Anterior cingulate cortex (tissue), 58 donors: ENCODE measurements around the gene MUC20.
"Not testable (repeated sequence)": the region's sequence is repeated elsewhere in the genome, so short reads cannot be mapped to it uniquely, and the experiment has no call there.

Source experiments
- DNase-seq, 58 donors: peaks; one replicate each; lab custom pipeline; 2025; lab: John Stamatoyannopoulos, UW

The MUC20 gene, protein sequence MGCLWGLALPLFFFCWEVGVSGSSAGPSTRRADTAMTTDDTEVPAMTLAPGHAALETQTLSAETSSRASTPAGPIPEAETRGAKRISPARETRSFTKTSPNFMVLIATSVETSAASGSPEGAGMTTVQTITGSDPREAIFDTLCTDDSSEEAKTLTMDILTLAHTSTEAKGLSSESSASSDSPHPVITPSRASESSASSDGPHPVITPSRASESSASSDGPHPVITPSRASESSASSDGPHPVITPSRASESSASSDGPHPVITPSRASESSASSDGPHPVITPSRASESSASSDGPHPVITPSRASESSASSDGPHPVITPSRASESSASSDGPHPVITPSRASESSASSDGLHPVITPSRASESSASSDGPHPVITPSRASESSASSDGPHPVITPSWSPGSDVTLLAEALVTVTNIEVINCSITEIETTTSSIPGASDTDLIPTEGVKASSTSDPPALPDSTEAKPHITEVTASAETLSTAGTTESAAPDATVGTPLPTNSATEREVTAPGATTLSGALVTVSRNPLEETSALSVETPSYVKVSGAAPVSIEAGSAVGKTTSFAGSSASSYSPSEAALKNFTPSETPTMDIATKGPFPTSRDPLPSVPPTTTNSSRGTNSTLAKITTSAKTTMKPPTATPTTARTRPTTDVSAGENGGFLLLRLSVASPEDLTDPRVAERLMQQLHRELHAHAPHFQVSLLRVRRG

DNA sequence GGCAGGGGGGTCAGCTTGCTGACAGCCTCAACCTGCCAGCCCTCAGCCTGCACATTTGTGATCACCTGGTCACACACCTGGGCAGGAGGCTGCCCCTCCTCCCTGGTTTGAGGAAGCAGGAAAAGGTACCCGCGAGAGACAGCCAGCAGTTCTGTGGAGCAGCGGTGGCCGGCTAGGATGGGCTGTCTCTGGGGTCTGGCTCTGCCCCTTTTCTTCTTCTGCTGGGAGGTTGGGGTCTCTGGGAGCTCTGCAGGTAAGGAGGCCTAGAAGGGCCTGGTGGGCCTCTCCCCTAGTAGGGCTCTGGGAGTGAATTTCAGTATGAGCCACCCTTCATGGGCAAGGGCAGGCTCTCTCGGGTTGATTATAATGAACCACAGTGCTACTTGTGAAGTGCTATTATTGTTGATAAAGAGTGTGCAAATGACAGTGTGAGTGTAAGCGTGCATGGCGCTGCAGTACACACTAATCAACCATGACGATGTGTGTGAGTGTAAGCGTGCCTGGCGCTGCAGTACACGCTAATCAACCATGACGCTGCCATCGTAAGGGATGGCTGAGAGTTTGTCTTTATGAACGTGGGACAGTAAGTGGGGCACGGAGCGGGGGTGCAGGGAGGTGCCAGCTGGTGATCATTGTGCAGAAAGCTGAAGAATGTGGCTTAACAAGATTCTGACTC, at the start of gene MUC20:
TSS of gene MUC20 (plus strand) at position 148 of the 676 bp plus-strand sequence. CDS start at position 178, 30 bp downstream.
- not testable (repeated sequence) for DNase-seq

DNA sequence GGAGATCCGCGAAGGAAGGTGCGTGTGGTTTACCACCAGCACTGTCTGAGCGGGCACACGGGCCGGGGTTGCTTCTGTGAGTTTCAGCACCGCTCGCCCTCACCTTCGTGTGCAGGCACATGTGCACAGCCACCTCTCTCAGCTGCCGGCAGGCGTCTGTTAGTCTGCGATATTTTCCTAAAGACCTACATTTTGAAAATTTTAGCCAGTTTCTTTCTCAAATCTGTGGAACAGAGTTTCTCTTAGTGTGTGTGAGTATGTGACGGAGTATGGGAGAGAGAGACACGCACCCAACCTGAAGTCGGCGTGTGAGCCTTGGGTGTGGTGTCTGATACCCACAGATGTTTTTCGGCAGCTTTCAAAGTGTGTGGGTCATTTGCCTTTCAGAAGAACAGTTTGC, 49.5 kb upstream of the MUC20 start:
- not testable (repeated sequence) for DNase-seq

DNA sequence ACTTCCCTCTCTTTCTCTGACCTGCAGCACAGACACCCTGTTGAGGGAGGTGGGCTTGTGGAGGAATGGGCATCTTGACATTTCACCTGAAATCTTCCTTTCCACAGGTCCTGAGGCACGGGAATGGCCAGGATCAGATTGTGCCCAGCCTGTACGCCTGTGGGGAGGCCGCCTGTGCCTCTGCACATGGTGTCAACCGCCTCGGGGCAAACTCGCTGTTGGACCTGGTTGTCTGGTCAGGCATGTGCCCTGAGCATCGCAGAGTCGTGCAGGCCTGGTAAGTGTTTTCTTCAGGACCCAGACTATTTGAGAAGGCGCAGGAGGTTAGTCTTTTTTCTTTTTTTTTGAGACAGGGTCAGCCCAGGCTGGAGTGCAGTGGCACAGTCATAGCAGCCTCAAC, 47.1 kb upstream of the MUC20 start:
- DNase-seq = not testable (repeated sequence)

DNA sequence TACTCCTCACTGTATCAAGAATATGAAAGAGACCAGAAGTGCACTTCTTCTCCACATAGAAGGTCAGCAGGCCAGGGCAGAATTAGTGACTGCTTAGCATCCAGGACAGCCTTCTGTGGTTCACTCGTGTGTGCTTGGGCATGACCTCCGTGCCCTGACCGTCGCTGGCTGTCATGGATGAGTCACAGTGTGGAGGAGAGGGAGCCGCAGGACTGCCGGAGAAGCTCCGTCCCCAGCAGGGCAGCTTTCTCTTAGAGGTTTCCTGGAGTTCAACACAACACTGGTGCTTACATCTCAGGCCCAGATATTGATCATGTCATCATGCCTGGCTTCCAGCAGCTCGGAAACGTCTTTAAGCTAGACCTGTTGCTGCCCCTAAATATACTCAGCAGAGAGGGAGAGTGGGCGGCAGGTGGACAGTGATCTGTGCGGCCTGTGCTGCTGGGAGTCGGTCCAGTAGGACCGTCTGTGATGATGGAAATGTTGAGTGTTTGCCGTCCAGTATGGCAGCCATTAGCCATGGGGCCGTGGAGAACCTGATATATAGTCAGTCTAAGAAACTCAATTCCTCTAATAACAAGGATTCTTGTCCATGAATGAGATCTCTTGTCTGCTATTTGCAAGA, 42.3 kb upstream of the MUC20 start:
- DNase-seq = not testable (repeated sequence)

DNA sequence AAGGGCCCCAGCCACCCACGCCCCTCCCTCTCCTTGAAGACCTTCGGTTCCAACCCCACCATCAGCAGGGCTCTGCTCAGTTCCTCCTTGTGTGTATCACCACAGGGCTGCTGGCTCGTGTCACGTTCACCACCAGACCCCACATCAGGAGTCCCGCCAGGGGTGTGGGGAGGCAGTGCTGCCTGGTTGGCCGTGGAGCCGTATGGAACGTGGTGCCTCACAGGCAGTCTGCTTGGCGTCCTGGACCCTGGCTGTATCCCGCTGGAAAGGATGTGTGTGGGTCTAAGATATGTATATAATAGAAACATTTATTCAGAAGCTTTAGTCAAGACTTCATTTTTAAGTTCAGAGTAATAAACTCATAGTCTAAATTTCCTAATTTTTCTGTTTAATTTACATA, 40.1 kb upstream of the MUC20 start:
- not testable (repeated sequence) for DNase-seq

DNA sequence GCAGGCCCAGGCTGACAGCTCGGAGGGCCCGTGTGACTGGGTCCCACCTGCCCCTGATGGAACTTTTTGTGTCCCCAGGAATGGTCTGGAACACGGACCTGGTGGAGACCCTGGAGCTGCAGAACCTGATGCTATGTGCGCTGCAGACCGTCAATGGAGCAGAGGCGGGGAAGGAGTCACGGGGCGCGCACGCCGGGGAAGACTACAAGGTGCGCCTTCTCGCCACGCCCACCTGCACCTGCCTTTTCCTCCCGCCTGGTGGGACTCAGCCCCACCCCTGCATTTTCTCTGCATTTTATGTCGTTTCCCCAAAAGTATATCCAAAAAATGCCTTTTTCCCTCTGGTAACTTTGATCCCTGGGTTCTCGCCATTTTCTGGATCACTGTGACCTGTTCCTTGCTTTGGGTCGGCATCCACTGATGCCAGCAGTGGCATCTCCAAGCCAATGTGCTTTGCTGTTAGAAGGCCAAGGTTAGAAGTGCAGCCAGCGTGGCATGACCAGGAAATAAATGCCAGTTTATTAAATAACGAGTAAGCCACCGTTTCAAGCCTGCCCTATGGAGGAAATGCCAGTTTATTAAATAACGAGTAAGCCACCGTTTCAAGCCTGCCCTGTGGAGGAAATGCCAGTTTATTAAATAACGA, 39.2 kb upstream of the MUC20 start:
- DNase-seq = not testable (repeated sequence)

DNA sequence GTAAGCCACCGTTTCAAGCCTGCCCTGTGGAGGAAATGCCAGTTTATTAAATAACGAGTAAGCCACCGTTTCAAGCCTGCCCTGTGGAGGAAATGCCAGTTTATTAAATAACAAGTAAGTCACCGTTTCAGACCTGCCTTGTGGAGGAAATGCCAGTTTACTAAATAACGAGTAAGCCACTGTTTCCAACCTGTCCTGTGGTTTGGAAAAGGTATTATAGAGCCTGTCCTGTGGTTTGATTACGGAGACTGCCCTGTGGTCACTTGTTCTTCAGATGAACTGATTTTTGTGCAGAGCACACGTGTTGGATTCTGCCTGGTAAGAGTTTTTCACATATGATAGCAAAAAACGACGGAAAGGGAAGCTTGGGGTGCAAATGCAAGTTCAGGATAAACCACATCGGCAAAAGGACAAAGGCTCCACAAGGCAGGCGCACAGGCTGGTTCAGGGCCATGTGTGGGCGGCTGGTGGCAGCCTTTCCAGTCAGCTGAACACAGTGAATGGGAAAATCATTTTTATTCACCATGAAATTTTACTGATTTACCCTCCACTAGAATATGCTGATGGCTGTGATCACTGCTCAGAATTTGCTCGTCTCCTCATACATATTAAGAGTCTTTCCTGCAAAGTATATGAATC, 38.6 kb upstream of the MUC20 start:
- not testable (repeated sequence) for DNase-seq

DNA sequence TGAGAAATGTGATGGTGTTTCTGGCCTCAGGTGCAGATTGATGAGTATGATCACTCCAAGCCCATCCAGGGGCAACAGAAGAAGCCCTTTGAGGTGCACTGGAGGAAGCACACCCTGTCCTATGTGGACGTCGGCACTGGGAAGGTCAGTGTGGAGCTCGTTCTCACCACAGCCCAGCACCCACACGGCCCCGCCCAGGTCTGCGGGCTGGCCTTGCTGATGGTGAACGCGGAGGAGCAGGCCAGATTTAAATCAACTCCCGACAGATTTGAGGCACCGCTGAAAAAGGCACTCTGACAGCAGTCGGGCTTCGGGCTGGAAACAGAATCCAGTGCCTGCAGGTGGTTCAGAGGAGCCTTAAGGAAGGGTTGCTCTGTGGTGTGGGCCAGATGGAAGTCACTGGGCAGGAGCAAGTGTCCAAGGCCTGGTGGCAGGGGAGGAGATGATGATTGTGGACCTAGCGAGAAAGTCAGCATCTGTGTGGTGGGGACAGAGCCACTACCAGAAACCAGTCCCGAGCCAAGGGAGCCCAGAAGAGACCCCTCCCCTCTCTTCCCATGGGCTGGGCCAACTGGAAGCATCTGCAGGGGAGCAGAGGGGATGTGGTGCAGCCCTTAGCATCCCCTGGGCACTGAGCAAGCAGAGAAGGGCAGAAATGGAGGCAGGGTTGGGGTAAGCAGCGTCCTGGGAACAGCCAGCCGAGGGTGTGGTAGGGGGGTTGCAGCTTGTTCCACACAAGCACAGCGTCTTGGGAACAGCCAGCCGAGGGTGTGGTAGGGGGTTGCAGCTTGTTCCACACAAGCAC, 36.9 kb upstream of the MUC20 start:
- not testable (repeated sequence) for DNase-seq

DNA sequence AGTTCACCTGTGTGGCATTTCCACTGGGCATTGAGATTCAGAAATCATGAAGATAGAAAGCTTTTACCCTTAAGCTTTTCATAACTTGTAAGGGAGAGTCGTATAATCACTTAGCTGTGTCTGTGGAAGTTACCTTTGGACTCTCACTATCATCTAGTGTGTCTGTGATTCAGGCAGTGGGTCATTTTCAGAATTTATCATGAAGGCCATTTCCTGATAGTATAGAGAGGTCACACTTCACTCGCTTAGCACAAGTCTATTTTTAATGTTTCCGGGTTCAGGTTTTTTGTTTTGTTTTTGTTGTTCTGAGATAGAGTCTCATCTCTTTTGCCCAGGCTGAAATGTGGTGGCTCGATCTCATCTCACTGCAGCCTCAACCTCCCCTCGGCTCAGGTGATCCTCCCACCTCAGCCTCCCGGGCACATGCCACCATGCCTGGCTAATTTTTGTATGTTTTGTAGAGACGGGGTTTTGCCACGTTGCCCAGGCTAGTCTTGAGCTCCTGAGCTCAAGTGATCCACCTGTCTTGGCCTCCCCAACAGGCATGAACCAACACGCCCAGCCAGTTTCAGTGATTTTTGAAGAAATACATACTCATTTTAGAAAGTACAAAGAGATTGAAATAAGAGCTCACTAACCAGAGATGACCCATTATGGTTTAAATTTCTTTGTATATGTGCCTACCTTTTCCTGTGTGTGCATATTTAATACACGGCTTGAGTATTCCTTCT, 36.1 kb upstream of the MUC20 start:
- not testable (repeated sequence) for DNase-seq

DNA sequence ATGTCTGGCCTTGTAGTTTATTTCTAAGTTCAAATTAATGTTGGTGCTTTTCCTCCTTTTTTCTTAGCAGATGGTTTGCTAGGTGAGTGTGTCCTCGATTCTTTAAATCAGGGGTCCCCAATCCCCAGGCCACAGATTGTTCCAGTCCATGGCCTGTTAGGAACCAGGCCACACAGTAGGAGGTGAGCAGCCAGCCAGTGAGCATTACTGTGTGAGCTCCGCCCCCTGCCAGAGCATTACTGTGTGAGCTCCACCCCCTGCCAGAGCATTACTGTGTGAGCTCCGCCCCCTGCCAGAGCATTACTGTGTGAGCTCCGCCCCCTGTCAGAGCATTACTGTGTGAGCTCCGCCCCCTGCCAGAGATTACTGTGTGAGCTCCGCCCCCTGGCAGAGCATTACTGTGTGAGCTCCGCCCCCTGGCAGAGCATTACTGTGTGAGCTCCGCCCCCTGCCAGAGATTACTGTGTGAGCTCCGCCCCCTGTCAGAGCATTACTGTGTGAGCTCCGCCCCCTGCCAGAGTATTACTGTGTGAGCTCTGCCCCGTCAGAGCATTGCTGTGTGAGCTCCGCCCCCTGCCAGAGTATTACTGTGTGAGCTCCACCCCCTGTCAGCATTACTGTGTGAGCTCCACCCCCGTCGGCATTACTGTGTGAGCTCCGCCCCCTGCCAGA, 34.1 kb upstream of the MUC20 start:
- not testable (repeated sequence) for DNase-seq

DNA sequence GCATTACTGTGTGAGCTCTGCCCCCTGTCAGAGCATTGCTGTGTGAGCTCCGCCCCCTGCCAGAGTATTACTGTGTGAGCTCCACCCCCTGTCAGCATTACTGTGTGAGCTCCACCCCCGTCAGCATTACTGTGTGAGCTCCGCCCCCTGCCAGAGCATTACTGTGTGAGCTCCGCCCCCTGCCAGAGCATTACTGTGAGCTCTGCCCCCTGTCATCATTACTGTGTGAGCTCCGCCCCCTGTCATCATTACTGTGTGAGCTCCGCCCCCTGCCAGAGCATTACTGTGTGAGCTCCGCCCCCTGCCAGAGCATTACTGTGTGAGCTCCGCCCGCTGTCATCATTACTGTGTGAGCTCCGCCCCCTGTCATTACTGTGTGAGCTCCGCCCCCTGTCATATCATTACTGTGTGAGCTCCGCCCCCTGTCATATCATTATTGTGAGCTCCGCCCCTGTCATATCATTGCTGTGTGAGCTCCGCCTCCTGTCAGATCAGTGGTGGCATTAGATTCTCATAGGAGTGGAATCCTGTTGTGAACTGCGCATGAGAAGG, 33.5 kb upstream of the MUC20 start:
- not testable (repeated sequence) for DNase-seq

DNA sequence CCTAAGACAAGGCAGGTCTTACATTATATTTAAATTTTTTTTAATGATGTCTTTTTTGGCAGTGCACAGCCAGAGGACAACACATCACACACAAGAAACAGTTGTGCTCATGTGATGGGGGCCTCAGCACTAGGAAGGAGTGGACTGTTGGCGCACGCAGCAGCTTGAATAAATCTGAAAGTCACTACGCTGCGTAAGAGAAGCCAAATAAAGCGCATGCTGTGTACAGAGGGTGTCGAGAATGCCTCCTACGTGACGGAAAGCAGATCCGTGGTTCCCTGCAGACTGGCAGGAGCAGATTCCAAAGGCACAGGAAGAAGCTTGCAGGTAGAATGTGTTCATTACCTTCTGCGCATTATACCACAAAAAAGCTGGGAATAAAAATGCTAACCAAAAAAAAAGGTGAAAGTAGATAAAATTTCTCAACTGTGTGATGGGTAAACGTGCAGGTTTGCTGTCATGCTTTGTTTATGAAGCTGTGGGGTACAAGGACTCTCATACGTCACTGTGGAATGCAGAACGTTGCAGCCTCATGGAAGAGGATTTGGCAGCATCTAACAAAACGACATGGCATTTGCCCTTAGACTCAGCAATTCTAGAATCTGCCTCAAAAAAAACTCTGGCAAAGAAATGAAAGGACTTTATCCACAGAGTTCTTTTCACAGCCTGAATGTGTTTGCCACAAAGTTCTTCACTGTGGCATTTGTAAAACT, 32.2 kb upstream of the MUC20 start:
- DNase-seq = not testable (repeated sequence)

DNA sequence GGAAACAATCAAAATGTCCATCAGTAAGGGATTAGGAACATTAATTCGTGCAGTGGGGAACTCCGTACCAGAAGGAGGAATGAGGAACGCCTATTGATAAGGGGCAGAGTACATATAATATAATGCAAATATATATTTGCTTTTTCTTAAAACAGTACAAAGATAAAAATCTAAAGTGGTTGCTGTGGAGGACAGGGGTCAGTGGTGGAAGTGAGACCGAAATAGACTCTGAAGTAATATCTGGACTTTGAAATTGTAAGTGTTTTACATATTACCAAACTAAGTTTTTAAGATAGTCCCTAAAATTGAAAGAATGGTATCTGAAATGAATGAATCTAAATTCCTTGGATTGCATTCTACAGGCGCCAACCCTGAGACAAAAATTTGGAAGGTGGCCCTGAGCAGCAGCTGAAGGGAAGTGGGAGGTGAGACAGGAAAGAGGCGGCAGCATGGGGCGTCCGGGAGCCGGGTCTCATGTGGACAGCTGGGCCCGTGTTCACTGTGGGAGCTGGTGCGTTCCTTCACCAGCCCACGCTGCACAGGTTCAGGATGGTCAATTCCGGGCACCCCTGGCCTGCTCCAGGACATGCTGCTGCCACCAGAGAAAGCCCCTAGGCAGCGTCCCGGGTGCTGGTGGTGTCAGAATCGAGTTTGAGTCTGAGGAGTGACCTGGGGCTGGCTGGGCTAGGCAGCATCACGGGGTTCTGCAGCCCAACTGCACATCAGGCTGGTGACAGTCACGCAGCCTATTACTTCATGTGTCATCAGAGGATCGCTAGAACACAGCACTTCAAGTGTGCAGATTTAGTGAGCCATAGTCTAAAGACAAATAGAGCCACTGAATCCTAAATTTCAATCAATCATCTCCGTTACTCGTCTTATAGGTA, 31.4 kb upstream of the MUC20 start:
- not testable (repeated sequence) for DNase-seq

DNA sequence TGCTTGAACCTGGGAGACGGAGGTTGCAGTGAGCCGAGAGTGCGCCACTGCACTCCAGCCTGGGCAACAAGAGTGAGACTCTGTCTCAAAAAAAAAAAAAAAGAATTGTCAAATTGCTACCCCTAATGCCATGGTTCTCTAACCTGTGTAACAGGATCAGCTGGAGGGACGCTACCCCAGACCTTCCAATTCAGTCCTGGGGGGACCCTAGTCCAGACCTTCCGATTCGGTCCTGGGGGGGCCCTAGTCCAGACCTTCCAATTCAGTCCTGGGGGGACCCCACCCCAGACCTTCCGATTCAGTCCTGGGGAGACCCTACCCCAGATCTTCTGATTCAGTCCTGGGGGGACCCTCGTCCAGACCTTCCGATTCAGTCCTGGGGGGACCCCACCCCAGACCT, 29.8 kb upstream of the MUC20 start:
- DNase-seq = no peak

DNA sequence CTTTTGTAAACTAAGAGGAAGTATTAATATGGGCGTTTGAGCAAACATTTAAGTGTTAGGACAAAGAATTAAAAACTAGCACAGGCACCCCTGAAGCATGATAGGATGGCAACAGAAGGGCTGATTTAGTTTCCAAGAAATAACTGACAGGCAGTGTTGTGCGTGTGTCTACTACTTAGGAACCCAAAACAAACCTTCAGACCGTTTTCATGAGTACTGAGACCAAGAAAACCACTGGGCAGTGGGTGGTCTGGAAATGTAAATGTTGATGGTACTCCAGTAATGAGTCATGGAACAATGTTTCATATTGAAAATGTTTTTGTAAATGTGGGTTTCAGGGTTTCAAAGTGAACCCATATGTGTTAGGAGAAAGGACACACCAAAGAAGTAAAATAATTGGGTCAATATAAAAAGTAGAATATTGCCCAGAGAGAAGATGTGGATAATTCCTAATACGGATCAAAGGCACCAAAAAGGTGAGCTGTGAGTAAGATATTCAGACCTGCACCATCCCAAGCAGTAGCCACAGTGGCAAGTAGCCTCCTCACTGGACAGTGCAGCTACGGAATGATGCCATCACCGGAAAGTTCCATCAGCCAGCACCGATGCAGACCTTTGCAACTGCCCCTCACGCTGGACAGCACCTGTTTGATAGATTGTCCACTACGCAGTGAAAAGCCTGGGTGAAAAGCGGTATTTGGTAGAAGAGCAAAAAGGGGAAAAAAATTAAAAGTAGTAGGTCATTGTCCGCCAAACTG, 29.0 kb upstream of the MUC20 start:
- DNase-seq = not testable (repeated sequence)
